Stomach (tissue), 4 donors: ENCODE data around the gene TTYH1.

Experiments used
- CTCF ChIP-seq, 7 experiments: fragments of 450-650 bp in 4 of 7; fragments of 200-600 bp in 3 of 7; sonication (generic) in 3 of 7; IDR thresholded peaks; one replicate each; pipeline ENCODE4 v1.5.1; 2016 to 2019; ENCODE audit warnings: antibody characterized with exemption in 7 of 7, control low read depth in 2 of 7, mild to moderate bottlenecking in 1 of 7
- EP300 ChIP-seq: sonication (generic); formaldehyde crosslinking; IDR thresholded peaks from one replicate; pipeline ENCODE4 v1.6.1; 2017; ENCODE audit warnings: antibody characterized with exemption
- POLR2A ChIP-seq, 4 donors: fragments of 450-650 bp; IDR thresholded peaks; one replicate each; pipeline ENCODE4 v1.6.1; 2016; ENCODE audit warnings: antibody characterized with exemption in 4 of 4, control low read depth in 2 of 4, mild to moderate bottlenecking in 1 of 4, moderate library complexity in 1 of 4
- POLR2AphosphoS5 ChIP-seq, 3 donors: sonication (generic); formaldehyde crosslinking; IDR thresholded peaks; one replicate each; pipeline ENCODE4 v1.6.1; 2016; ENCODE audit warnings: antibody characterized with exemption in 3 of 3

- TF ChIP-seq CTCF (IDR thresholded peaks at IDR 0.05) (no peak), EP300 (no peak), POLR2AphosphoS5 (IDR thresholded peaks at IDR 0.05) (no peak), POLR2A (IDR thresholded peaks at IDR 0.05) (no peak)
Measured at GRCh38 chr19:54387991-54388801, 27.1 kb upstream of the TTYH1 start.
